GM12878 (cell line): ENCODE data around the gene CCDC9B. TPM values are rescaled to one million over a fixed set of nuclear protein-coding genes. Genes with fewer than 3 reads are reported as not detected.

Source experiments
- ATAC-seq: fragments of 200-7000 bp; cut with Tn5 transposase; 3 replicates; pipeline ENCODE4 v1.9.1; 2020; ENCODE audit warnings: mild to moderate bottlenecking, moderate library complexity
- BruUV-seq: library from RNA; stranded (reverse); fragments of 400-500 nt; replicated peaks from 2 replicates; lab custom pipeline; 2021; lab: Mats Ljungman, UMichigan
- CTCF ChIA-PET: fragments of 300-600 bp; sonication (Branson Sonifier 250); formaldehyde crosslinking; extraction: SDS; loops from one replicate; lab custom pipeline; 2021; ENCODE audit warnings: inconsistent platforms; lab: Yijun Ruan, JAX
- POLR2A ChIA-PET: fragments of 350-600 bp; formaldehyde crosslinking; extraction: SDS; loops from one replicate; lab custom pipeline; 2021; ENCODE audit warnings: inconsistent platforms; lab: Charles Lee
- RAD21 ChIA-PET: fragments of 300-600 bp; sonication (Branson Sonifier 250); formaldehyde crosslinking; loops from one replicate; lab custom pipeline; 2023; ENCODE audit warnings: antibody characterized with exemption; ENCODE audit not compliant: unreplicated experiment; lab: Charles Lee
- SMC1A ChIA-PET: fragments of 300-600 bp; sonication (Branson Sonifier 250); formaldehyde crosslinking; loops from one replicate; lab custom pipeline; 2023; ENCODE audit not compliant: unreplicated experiment, uncharacterized antibody; lab: Charles Lee
- DNase-seq: peaks from one replicate; pipeline ENCODE4 v3.0.0-alpha.2; 2011; ENCODE audit warnings: low read depth, low spot score
- FAIRE-seq: peaks from 3 replicates; lab custom pipeline; 2011; peaks lifted over from hg19 to GRCh38; lab: Jason Lieb, UNC
- H2AFZ ChIP-seq: 2 replicates; pipeline ENCODE4 v1.6.0; 2011; ENCODE audit warnings: low read depth, low read length, control low read depth; ENCODE audit not compliant: control insufficient read depth
- H3K27ac ChIP-seq: 2 replicates; pipeline ENCODE4 v1.5.1; 2011; ENCODE audit warnings: control low read depth; ENCODE audit not compliant: control insufficient read depth, insufficient read depth
- H3K27me3 ChIP-seq, 2 experiments: replicated peaks in 1 of 2; 2 replicates each; pipeline versions ENCODE4 v1.6.0 to v1.6.1; 2011; ENCODE audit warnings: low read length in 1 of 2; ENCODE audit not compliant: control insufficient read depth in 2 of 2, insufficient read depth in 2 of 2
- H3K36me3 ChIP-seq, 2 experiments: 2 replicates each; pipeline ENCODE4 v1.5.1; 2011; ENCODE audit warnings: low read length in 1 of 2; ENCODE audit not compliant: control insufficient read depth in 2 of 2, insufficient read depth in 2 of 2
- H3K4me1 ChIP-seq: 2 replicates; pipeline ENCODE4 v1.6.1; 2011; ENCODE audit warnings: mild to moderate bottlenecking, low read length, moderate library complexity, mixed read lengths; ENCODE audit not compliant: control insufficient read depth, insufficient read depth
- H3K4me2 ChIP-seq: 2 replicates; pipeline ENCODE4 v1.6.0; 2011; ENCODE audit warnings: control low read depth; ENCODE audit not compliant: control insufficient read depth, insufficient read depth
- H3K4me3 ChIP-seq: fragments of 200-600 bp; sonication (generic); 2 replicates; pipeline ENCODE4 v1.5.1; 2016
- H3K79me2 ChIP-seq: 2 replicates; pipeline ENCODE4 v1.6.0; 2011; ENCODE audit warnings: low read length; ENCODE audit not compliant: control insufficient read depth, insufficient read depth
- H3K9ac ChIP-seq: 2 replicates; pipeline ENCODE4 v1.8.0; 2011; ENCODE audit warnings: low read length, control low read depth, mixed read lengths; ENCODE audit not compliant: control insufficient read depth, insufficient read depth
- H3K9me3 ChIP-seq: replicated peaks from 3 replicates; pipeline ENCODE4 v1.5.1; 2011; ENCODE audit warnings: mild to moderate bottlenecking, low read length; ENCODE audit not compliant: control insufficient read depth, insufficient read depth
- H4K20me1 ChIP-seq: 2 replicates; pipeline ENCODE4 v1.6.0; 2011; ENCODE audit not compliant: control insufficient read depth, insufficient read depth
- BMI1 ChIP-seq: fragments of 450-650 bp; IDR thresholded peaks from 2 replicates; pipeline ENCODE4 v1.6.1; 2016; ENCODE audit warnings: mild to moderate bottlenecking, moderate library complexity, borderline replicate concordance
- EGR1 ChIP-seq, 2 experiments: IDR thresholded peaks; 1 replicate in 1 of 2; 2 replicates in 1 of 2; pipeline ENCODE4 v1.6.1; 2011 to 2012; ENCODE audit warnings: low read depth in 2 of 2, low read length in 2 of 2, borderline replicate concordance in 1 of 2, mild to moderate bottlenecking in 1 of 2, moderate library complexity in 1 of 2
- GABPA ChIP-seq: IDR thresholded peaks from 2 replicates; pipeline ENCODE4 v1.6.1; 2014; ENCODE audit warnings: antibody characterized with exemption, low read depth, mild to moderate bottlenecking, inconsistent platforms
- MEF2B ChIP-seq: fragments of 450-650 bp; IDR thresholded peaks from 2 replicates; pipeline ENCODE4 v1.6.1; 2018; ENCODE audit warnings: mild to moderate bottlenecking, moderate library complexity; ENCODE audit not compliant: partially characterized antibody, poor library complexity, severe bottlenecking
- MXI1 ChIP-seq: fragments of 150-350 bp; IDR thresholded peaks from 2 replicates; pipeline ENCODE4 v1.6.1; 2011; ENCODE audit warnings: low read depth, mild to moderate bottlenecking, inconsistent platforms, low read length, improper control_type of control experiment
- MYC ChIP-seq: IDR thresholded peaks from 2 replicates; pipeline ENCODE4 v1.6.1; 2011; ENCODE audit warnings: mild to moderate bottlenecking, low read length, moderate library complexity, inconsistent platforms; ENCODE audit not compliant: insufficient read depth, insufficient replicate concordance, insufficient read length, severe bottlenecking
- NRF1 ChIP-seq: conservative IDR thresholded peaks from 2 replicates; pipeline ENCODE4 v1.6.1; 2011; ENCODE audit warnings: mild to moderate bottlenecking, low read depth, low read length, improper control_type of control experiment
- TAF1 ChIP-seq: IDR thresholded peaks from 2 replicates; pipeline ENCODE4 v1.6.1; 2011; ENCODE audit warnings: mild to moderate bottlenecking, low read depth, low read length, borderline replicate concordance
- ZNF24 ChIP-seq: fragments of 450-650 bp; IDR thresholded peaks from 2 replicates; pipeline ENCODE4 v1.6.1; 2017; ENCODE audit warnings: antibody characterized with exemption, mild to moderate bottlenecking
- ZNF384 ChIP-seq: IDR thresholded peaks from 2 replicates; pipeline ENCODE4 v1.6.1; 2012; ENCODE audit warnings: low read depth, mild to moderate bottlenecking, low read length, improper control_type of control experiment, borderline replicate concordance
- WGBS: methylation state at CpG from one replicate; pipeline ENCODE4 v1.1.6; 2016; ENCODE audit warnings: low lambda C conversion rate; ENCODE audit not compliant: insufficient replicate concordance, insufficient coverage; ENCODE audit errors: missing lambda C conversion rate; 5-methylcytosine and 5-hydroxymethylcytosine counted together
- in situ Hi-C: fragments of 300-500 bp; cut with MboI; formaldehyde crosslinking; loops from 9 replicates; pipeline ENCODE4 v1.14.3; 2018; ENCODE audit warnings: mixed read lengths
- intact Hi-C: fragments of 100-400 bp; cut with micrococcal nuclease; formaldehyde crosslinking; loops from one replicate; pipeline ENCODE4 v1.14.2; 2022; ENCODE audit not compliant: unreplicated experiment
- polyA plus RNA-seq, 11 experiments: library from polyadenylated mRNA; depleted of rRNA in 4 of 11; unstranded in 6 of 11; stranded (reverse) in 5 of 11; fragments of >200 nt; fragmentation: Nextera tagmentation in 4 of 11; fragmentation: Illumina TruSeq in 1 of 11; extraction: Ambion mirVana in 4 of 11; extraction: Trizol in 1 of 11; gene quantifications; 1 replicate in 1 of 11; 2 replicates in 10 of 11; pipeline versions ENCODE4 v1.2.1 to v1.2.3, GENCODE V29; 2011 to 2016; ENCODE audit warnings: inconsistent platforms in 2 of 11, missing spikeins in 2 of 11, low read depth in 1 of 11
- total RNA-seq, 4 experiments: library from RNA; depleted of rRNA in 3 of 4; stranded (reverse); fragments of >200 nt in 3 of 4; fragmentation: Illumina TruSeq in 1 of 4; extraction: Trizol in 1 of 4; gene quantifications; 2 replicates each; pipeline versions ENCODE4 v1.2.1 to v1.2.3, GENCODE V29; 2013 to 2021
- TF ChIP-seq, protein P1 (sequence below): fragments of 450-650 bp; formaldehyde crosslinking; IDR thresholded peaks from 2 replicates; pipeline ENCODE4 v1.4.0; 2022; ENCODE audit warnings: mild to moderate bottlenecking, moderate library complexity

Gene CCDC9B
- total and polyA plus RNA-seq, 10 of the 15 experiments (the other 5 are each of a cell fraction or from before 2014, with no cell fraction given), result 0.01 to 0.08 (median 0.03) TPM; not detected in 6

DNA sequence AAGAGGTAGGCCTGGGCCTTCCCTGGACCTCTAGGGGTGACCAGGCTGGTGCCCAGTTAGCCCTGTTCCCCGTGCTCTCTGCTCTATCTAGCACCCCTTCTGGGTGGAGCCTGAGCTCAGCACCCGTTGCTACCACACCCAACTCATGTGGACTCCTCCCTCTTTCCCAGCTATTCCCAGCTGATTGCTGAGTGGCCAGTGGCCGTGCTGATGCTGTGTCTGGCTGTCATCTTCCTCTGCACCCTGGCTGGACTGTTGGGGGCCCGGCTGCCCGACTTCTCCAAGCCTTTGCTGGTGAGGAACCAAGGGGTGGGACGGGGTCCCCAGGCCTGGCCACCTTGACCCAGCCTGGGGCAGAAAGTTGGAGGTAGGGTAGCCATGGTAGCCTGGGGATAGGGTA, 23.5 kb upstream of the CCDC9B start:
- Histone ChIP-seq H3K27me3 (peaks cover 0 to 4% of the 10 kb centered on the region in 2 experiments; a peak in 3 of 4 replicates), H2AFZ (no peak overlapping the region)
- intact Hi-C loops, result no loop called here
- RAD21 ChIA-PET, result no interaction called here
- no peak for ATAC-seq
- no peak for TF ChIP-seq EGR1 (IDR thresholded peaks at IDR 0.05; ENCODE audit: borderline replicate concordance in 1 of 2, low read depth in 2 of 2, low read length in 2 of 2)
- TF ChIP-seq, all 136 proteins: peak for 0
- Histone ChIP-seq H4K20me1 (no peaks in the 10 kb centered on the region), H3K36me3 (no peaks in the 10 kb centered on the region), H3K79me2 (no peaks in the 10 kb centered on the region), H3K27ac (no peak overlapping the region), H3K4me1 (peaks cover 8% of the 10 kb centered on the region), H3K4me2 (no peak overlapping the region), H3K9ac (no peak overlapping the region), H3K4me3 (no peak overlapping the region), H3K9me3 (no peaks in the 10 kb centered on the region)
- ChIA-PET SMC1A (no interaction called here), CTCF (interaction anchor here (1.3 to 3.0 kb wide), 2 partner anchors 24 to 27 kb away, joined by 3 to 15 read pairs; no protein-coding TSS in a partner anchor), POLR2A (no interaction called here)
- in situ Hi-C loops, result no loop called here
- FAIRE-seq (no peak), DNase-seq (no peak)
- WGBS, result 4% methylated on average over 6 of the region's 6 CpGs
- BruUV-seq, result no TSS peak

DNA sequence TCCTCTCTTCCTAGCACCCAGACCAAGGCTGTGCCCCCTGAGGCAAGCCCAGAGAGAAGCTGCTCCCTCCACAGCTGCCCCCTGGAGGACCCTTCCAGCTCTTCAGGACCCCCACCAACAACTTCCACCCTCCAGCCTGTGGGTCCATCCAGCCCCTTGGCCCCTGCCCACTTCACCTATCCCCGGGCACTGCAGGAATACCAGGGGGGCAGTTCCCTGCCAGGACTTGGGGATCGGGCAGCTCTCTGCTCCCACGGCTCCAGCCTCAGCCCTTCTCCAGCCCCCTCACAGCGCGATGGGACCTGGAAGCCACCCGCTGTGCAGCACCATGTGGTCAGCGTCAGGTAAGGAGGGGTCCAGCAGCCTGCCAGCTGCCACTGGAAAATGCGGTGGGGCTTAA, 22.9 kb upstream of the CCDC9B start:
- Histone ChIP-seq H4K20me1 (no peaks in the 10 kb centered on the region), H3K79me2 (no peaks in the 10 kb centered on the region), H3K4me2 (no peak overlapping the region), H3K36me3 (no peaks in the 10 kb centered on the region), H3K9ac (no peak overlapping the region), H2AFZ (no peak overlapping the region), H3K4me1 (peaks cover 10% of the 10 kb centered on the region), H3K27ac (no peak overlapping the region), H3K27me3 (peaks cover 0 to 4% of the 10 kb centered on the region in 2 experiments), H3K4me3 (no peak overlapping the region), H3K9me3 (no peaks in the 10 kb centered on the region)
- no peak for FAIRE-seq
- in situ Hi-C loops (no loop called here), intact Hi-C loops (no loop called here)
- ChIA-PET SMC1A (no interaction called here), RAD21 (interaction anchor here (1.0 kb wide), 1 partner anchor 105 kb away, joined by 3 read pairs; no protein-coding TSS in a partner anchor), CTCF (no interaction called here), POLR2A (interaction anchor here (0.5 kb wide), 1 partner anchor 171 kb away, joined by 3 read pairs; no protein-coding TSS in a partner anchor)
- no TSS peak for BruUV-seq
- 79% methylated on average over 8 of the region's 8 CpGs for WGBS
- DNase-seq, result no peak
- ATAC-seq, result no peak
- TF ChIP-seq ZNF24, result no peak
- no peak for TF ChIP-seq ZNF384
- TF ChIP-seq NRF1, result no peak
- no peak for TF ChIP-seq TAF1
- no peak for TF ChIP-seq GABPA
- TF ChIP-seq, protein P1, sequence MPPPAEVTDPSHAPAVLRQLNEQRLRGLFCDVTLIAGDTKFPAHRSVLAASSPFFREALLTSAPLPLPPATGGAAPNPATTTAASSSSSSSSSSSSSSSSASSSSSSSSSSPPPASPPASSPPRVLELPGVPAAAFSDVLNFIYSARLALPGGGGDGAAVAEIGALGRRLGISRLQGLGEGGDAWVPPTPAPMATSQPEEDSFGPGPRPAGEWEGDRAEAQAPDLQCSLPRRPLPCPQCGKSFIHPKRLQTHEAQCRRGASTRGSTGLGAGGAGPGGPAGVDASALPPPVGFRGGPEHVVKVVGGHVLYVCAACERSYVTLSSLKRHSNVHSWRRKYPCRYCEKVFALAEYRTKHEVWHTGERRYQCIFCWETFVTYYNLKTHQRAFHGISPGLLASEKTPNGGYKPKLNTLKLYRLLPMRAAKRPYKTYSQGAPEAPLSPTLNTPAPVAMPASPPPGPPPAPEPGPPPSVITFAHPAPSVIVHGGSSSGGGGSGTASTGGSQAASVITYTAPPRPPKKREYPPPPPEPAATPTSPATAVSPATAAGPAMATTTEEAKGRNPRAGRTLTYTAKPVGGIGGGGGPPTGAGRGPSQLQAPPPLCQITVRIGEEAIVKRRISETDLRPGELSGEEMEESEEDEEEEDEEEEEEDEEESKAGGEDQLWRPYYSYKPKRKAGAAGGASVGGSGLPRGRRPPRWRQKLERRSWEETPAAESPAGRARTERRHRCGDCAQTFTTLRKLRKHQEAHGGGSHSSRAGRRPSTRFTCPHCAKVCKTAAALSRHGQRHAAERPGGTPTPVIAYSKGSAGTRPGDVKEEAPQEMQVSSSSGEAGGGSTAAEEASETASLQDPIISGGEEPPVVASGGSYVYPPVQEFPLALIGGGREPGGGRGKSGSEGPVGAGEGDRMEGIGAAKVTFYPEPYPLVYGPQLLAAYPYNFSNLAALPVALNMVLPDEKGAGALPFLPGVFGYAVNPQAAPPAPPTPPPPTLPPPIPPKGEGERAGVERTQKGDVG (CRISPR knock-in tag), result no peak
- TF ChIP-seq MXI1, result no peak
- TF ChIP-seq MEF2B, result no peak
- no peak for TF ChIP-seq BMI1
- no peak for TF ChIP-seq MYC
